IMR-90 (cell line): ENCODE results near the gene CENPP.

ENCODE experiments used
- CEBPB ChIP-seq: IDR thresholded peaks from 2 replicates; pipeline ENCODE4 v1.6.1; 2012; ENCODE audit warnings: low read depth, low read length, improper control_type of control experiment
- CHD1 ChIP-seq: IDR thresholded peaks from 2 replicates; pipeline ENCODE4 v1.6.1; 2012; ENCODE audit warnings: low read depth, low read length, improper control_type of control experiment
- MAZ ChIP-seq: IDR thresholded peaks from 2 replicates; pipeline ENCODE4 v1.6.1; 2012; ENCODE audit warnings: low read depth, mild to moderate bottlenecking, low read length, improper control_type of control experiment, moderate library complexity, borderline replicate concordance
- POLR2A ChIP-seq: IDR thresholded peaks from 2 replicates; pipeline ENCODE4 v1.6.1; 2012; ENCODE audit warnings: mild to moderate bottlenecking, low read depth, low read length
- RAD21 ChIP-seq: IDR thresholded peaks from 2 replicates; pipeline ENCODE4 v1.6.1; 2012; ENCODE audit warnings: low read length, improper control_type of control experiment
- RCOR1 ChIP-seq: IDR thresholded peaks from 2 replicates; pipeline ENCODE4 v1.6.1; 2012; ENCODE audit warnings: mild to moderate bottlenecking, low read length, improper control_type of control experiment; ENCODE audit not compliant: insufficient replicate concordance
- TF ChIP-seq, protein P1 (sequence below): conservative IDR thresholded peaks from 2 replicates; pipeline ENCODE4 v1.5.1; 2012; ENCODE audit warnings: mild to moderate bottlenecking, low read depth, low read length, improper control_type of control experiment
- TF ChIP-seq, protein P2 (sequence below): fragments of 150-350 bp; IDR thresholded peaks from 2 replicates; pipeline ENCODE4 v1.6.1; 2017; ENCODE audit warnings: mild to moderate bottlenecking, antibody characterized with exemption, low read length, low read depth
- TF ChIP-seq, protein P3 (sequence below): fragments of 150-350 bp; IDR thresholded peaks from 2 replicates; pipeline ENCODE4 v1.6.1; 2016; ENCODE audit warnings: low read depth, mild to moderate bottlenecking, low read length, moderate library complexity, borderline replicate concordance

DNA sequence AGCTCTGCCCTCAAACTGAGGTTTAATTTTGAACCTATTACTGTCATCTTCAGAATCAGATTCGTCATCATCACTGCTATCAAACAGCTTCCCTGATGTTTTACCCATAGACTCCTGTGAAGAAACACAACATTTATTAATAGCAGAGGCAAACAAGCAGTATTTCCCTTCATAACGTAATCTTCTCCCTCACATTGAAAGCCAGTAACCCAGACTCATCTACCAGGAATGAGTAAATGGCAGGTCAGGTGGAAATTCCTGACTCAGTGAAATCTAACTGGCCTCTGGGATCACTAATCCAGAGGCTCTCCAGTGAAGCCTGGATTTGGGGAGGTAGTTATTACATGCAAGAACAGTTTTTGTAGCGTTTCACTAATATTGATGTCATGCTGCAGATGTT is 15.2 kb upstream of the CENPP start:
- TF ChIP-seq MAZ = no peak
- TF ChIP-seq, protein P1, sequence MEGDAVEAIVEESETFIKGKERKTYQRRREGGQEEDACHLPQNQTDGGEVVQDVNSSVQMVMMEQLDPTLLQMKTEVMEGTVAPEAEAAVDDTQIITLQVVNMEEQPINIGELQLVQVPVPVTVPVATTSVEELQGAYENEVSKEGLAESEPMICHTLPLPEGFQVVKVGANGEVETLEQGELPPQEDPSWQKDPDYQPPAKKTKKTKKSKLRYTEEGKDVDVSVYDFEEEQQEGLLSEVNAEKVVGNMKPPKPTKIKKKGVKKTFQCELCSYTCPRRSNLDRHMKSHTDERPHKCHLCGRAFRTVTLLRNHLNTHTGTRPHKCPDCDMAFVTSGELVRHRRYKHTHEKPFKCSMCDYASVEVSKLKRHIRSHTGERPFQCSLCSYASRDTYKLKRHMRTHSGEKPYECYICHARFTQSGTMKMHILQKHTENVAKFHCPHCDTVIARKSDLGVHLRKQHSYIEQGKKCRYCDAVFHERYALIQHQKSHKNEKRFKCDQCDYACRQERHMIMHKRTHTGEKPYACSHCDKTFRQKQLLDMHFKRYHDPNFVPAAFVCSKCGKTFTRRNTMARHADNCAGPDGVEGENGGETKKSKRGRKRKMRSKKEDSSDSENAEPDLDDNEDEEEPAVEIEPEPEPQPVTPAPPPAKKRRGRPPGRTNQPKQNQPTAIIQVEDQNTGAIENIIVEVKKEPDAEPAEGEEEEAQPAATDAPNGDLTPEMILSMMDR = no peak
- no peak for TF ChIP-seq CHD1
- TF ChIP-seq CEBPB = no peak
- no peak for TF ChIP-seq RCOR1
- TF ChIP-seq POLR2A = no peak
- no peak for TF ChIP-seq RAD21
- TF ChIP-seq, protein P2, sequence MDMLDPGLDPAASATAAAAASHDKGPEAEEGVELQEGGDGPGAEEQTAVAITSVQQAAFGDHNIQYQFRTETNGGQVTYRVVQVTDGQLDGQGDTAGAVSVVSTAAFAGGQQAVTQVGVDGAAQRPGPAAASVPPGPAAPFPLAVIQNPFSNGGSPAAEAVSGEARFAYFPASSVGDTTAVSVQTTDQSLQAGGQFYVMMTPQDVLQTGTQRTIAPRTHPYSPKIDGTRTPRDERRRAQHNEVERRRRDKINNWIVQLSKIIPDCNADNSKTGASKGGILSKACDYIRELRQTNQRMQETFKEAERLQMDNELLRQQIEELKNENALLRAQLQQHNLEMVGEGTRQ = no peak
- TF ChIP-seq, protein P3, sequence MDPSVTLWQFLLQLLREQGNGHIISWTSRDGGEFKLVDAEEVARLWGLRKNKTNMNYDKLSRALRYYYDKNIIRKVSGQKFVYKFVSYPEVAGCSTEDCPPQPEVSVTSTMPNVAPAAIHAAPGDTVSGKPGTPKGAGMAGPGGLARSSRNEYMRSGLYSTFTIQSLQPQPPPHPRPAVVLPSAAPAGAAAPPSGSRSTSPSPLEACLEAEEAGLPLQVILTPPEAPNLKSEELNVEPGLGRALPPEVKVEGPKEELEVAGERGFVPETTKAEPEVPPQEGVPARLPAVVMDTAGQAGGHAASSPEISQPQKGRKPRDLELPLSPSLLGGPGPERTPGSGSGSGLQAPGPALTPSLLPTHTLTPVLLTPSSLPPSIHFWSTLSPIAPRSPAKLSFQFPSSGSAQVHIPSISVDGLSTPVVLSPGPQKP = no peak
